A549 (cell line): ENCODE measurements around the gene NAPA. TPM values are rescaled to one million over a fixed set of nuclear protein-coding genes. Genes with fewer than 3 reads are reported as not detected.

Source experiments
- ATAC-seq, 2 experiments: fragments of 200-7000 bp in 1 of 2; fragments of >200 bp in 1 of 2; cut with Nextera tagmentation in 1 of 2; cut with Tn5 transposase in 1 of 2; 3 replicates each; pipeline versions ENCODE4 v1.8.0 to v1.9.1; 2018 to 2020; ENCODE audit warnings: mild to moderate bottlenecking in 1 of 2, moderate library complexity in 1 of 2
- CTCF ChIA-PET: fragments of 300-600 bp; sonication (Branson Sonifier 250); formaldehyde crosslinking; extraction: SDS; loops from one replicate; lab custom pipeline; 2021; ENCODE audit warnings: antibody characterized with exemption, inconsistent platforms; lab: Yijun Ruan, JAX
- POLR2A ChIA-PET: fragments of 350-600 bp; formaldehyde crosslinking; extraction: SDS; loops from one replicate; lab custom pipeline; 2021; ENCODE audit warnings: antibody characterized with exemption, inconsistent platforms; lab: Yijun Ruan, JAX
- DNase-seq, 2 experiments: peaks; one replicate each; pipeline versions ENCODE4 v3.0.0 to v3.0.0-alpha.2; 2011 to 2016; ENCODE audit warnings: low read depth in 1 of 2, low spot score in 1 of 2
- FAIRE-seq: peaks from 2 replicates; lab custom pipeline; 2011; peaks lifted over from hg19 to GRCh38; lab: Jason Lieb, UNC
- H3K27ac ChIP-seq, 2 experiments: fragments of >200 bp; sonication (Bioruptor Twin); formaldehyde crosslinking; 3 replicates each; pipeline ENCODE4 v1.5.1; 2016 to 2017
- H3K4me1 ChIP-seq: fragments of >200 bp; sonication (Bioruptor Twin); formaldehyde crosslinking; 3 replicates; pipeline ENCODE4 v1.6.1; 2016
- H3K4me2 ChIP-seq: fragments of >200 bp; sonication (Bioruptor Twin); formaldehyde crosslinking; 3 replicates; pipeline ENCODE4 v1.6.1; 2016
- H3K4me3 ChIP-seq: fragments of >200 bp; sonication (Bioruptor Twin); formaldehyde crosslinking; 3 replicates; pipeline ENCODE4 v1.5.1; 2016
- H3K9me3 ChIP-seq: fragments of >200 bp; sonication (Bioruptor Twin); formaldehyde crosslinking; 3 replicates; pipeline ENCODE4 v1.6.1; 2016
- ATOH8 ChIP-seq: fragments of 250-450 bp; sonication (Bioruptor Pico); IDR thresholded peaks from 2 replicates; pipeline ENCODE4 v1.5.0; 2020; ENCODE audit warnings: low read depth, mild to moderate bottlenecking, moderate library complexity
- CEBPB ChIP-seq, 2 experiments: fragments of >200 bp in 1 of 2; sonication (Bioruptor Twin) in 1 of 2; formaldehyde crosslinking in 1 of 2; IDR thresholded peaks; 2 replicates each; pipeline ENCODE4 v1.6.1; 2012 to 2016
- EHF ChIP-seq: fragments of 250-450 bp; sonication (Bioruptor Pico); IDR thresholded peaks from 2 replicates; pipeline ENCODE4 v1.5.0; 2020; ENCODE audit warnings: mild to moderate bottlenecking
- EHMT2 ChIP-seq: fragments of 200-600 bp; sonication (generic); IDR thresholded peaks from 2 replicates; pipeline ENCODE4 v1.6.1; 2016; ENCODE audit warnings: antibody characterized with exemption, low read depth, mild to moderate bottlenecking, moderate library complexity
- ELK1 ChIP-seq: fragments of 150-350 bp; IDR thresholded peaks from 2 replicates; pipeline ENCODE4 v1.6.1; 2014; ENCODE audit warnings: low read depth, mild to moderate bottlenecking, low read length
- EP300 ChIP-seq, 2 experiments: fragments of >200 bp; sonication (Bioruptor Twin); formaldehyde crosslinking; IDR thresholded peaks; 2 replicates in 1 of 2; 3 replicates in 1 of 2; pipeline ENCODE4 v1.6.1; 2016 to 2017
- HOXB5 ChIP-seq: fragments of 250-450 bp; sonication (Bioruptor Pico); IDR thresholded peaks from 2 replicates; pipeline ENCODE4 v1.5.0; 2020; ENCODE audit warnings: mild to moderate bottlenecking, moderate library complexity
- JUN ChIP-seq, 2 experiments: fragments of >200 bp; sonication (Bioruptor Twin); formaldehyde crosslinking; IDR thresholded peaks; 2 replicates in 1 of 2; 3 replicates in 1 of 2; pipeline ENCODE4 v1.6.1; 2016 to 2017
- JUNB ChIP-seq: fragments of >200 bp; sonication (Bioruptor Twin); formaldehyde crosslinking; IDR thresholded peaks from 2 replicates; pipeline ENCODE4 v1.6.1; 2016
- KDM1A ChIP-seq: fragments of 200-600 bp; sonication (generic); IDR thresholded peaks from 2 replicates; pipeline ENCODE4 v1.6.1; 2016; ENCODE audit warnings: low read depth, mild to moderate bottlenecking
- MAZ ChIP-seq: fragments of 150-350 bp; IDR thresholded peaks from 2 replicates; pipeline ENCODE4 v1.6.1; 2014; ENCODE audit warnings: antibody characterized with exemption, low read depth, low read length, borderline replicate concordance
- NFE2L2 ChIP-seq: fragments of 150-350 bp; conservative IDR thresholded peaks from 2 replicates; pipeline ENCODE4 v1.6.1; 2014; ENCODE audit warnings: low read length
- NR3C1 ChIP-seq: fragments of >200 bp; sonication (Bioruptor Twin); formaldehyde crosslinking; IDR thresholded peaks from 3 replicates; pipeline ENCODE4 v1.6.1; 2017
- PBX3 ChIP-seq: IDR thresholded peaks from 2 replicates; pipeline ENCODE4 v1.6.1; 2012
- RARB ChIP-seq: fragments of 250-450 bp; sonication (Bioruptor Pico); IDR thresholded peaks from 2 replicates; pipeline ENCODE4 v1.8.0; 2021; ENCODE audit warnings: mild to moderate bottlenecking, moderate library complexity
- RNF2 ChIP-seq: fragments of 200-600 bp; sonication (generic); IDR thresholded peaks from 2 replicates; pipeline ENCODE4 v1.6.1; 2016; ENCODE audit warnings: low read depth, mild to moderate bottlenecking, antibody characterized with exemption, moderate library complexity, borderline replicate concordance
- ZC3H11A ChIP-seq: fragments of 450-650 bp; IDR thresholded peaks from 2 replicates; pipeline ENCODE4 v1.6.1; 2014; ENCODE audit warnings: antibody characterized with exemption, mild to moderate bottlenecking
- ZSCAN20 ChIP-seq: fragments of 250-450 bp; sonication (Bioruptor Pico); IDR thresholded peaks from 2 replicates; pipeline ENCODE4 v1.8.0; 2022; ENCODE audit warnings: mild to moderate bottlenecking, moderate library complexity
- WGBS: methylation state at CpG from one replicate; pipeline ENCODE4 v1.1.6; 2017; ENCODE audit errors: missing lambda C conversion rate; 5-methylcytosine and 5-hydroxymethylcytosine counted together
- polyA plus RNA-seq, 4 experiments: library from polyadenylated mRNA; depleted of rRNA in 3 of 4; stranded (reverse); fragments of >200 nt; fragmentation: RNase III in 1 of 4; extraction: RNeasy Plus Mini Kit Qiagen cat#74134 plus additional on column Dnase treatment in 1 of 4; gene quantifications; 2 replicates in 3 of 4; 3 replicates in 1 of 4; pipeline ENCODE4 v1.2.3, GENCODE V29; 2011 to 2017

Gene NAPA
- polyA plus RNA-seq, 2 of the 4 experiments (the other 2 are of a cell fraction) = 69.6 to 101 TPM

- ATAC-seq (peak; percentile 45 to 51; a peak in 3 of 6 replicates), FAIRE-seq (no peak), DNase-seq (no peak)
- Histone ChIP-seq H3K4me2 (0 out of 3 replicates have a peak overlapping the region, but pooled peaks have one; percentile 14), H3K4me1 (peaks cover 7% of the 10 kb centered on the region; the same call in 1 of the 3 replicates), H3K9me3 (no peaks in the 10 kb centered on the region), H3K27ac (peak overlapping the region in 1 of 2 experiments; percentile 4; a peak in 1 of 6 replicates), H3K4me3 (no peak overlapping the region)
- CTCF ChIA-PET = interaction anchor here (0.6 to 4.9 kb wide), 10 partner anchors 8 to 176 kb away, joined by 3 to 24 read pairs (median 6); partner anchors contain the start of gene KPTN
- TF ChIP-seq RARB (CRISPR knock-in tag) (no peak), ZC3H11A (no peak), ATOH8 (CRISPR knock-in tag) (no peak), EP300 (IDR thresholded peaks at IDR 0.05) (no peak), NR3C1 (no peak), RNF2 (no peak), PBX3 (no peak), EHF (CRISPR knock-in tag) (no peak)
- 73% methylated on average over 20 of the region's 20 CpGs for WGBS
- POLR2A ChIA-PET = no interaction called here
Measured at GRCh38 chr19:47521473-47522180, 6.8 kb upstream of the NAPA start.

GRCh38 chr19:47520839-47521238 lies 6.0 kb upstream of the NAPA start:
- no peaks in the 10 kb centered on the region for H3K9me3 ChIP-seq
- POLR2A ChIA-PET = no interaction called here
- CTCF ChIA-PET = interaction anchor here (1.2 to 4.9 kb wide), 5 partner anchors 9 to 177 kb away, joined by 5 to 24 read pairs (median 6); no protein-coding TSS in a partner anchor
- peaks cover 12% of the 10 kb centered on the region; the same call in 2 of the 3 replicates for H3K4me1 ChIP-seq
- DNase-seq (no peak), ATAC-seq (peak in 1 of 2 experiments; percentile 8; a peak in 1 of 6 replicates), FAIRE-seq (no peak)
- no peak overlapping the region for H3K4me2 ChIP-seq
- no peak overlapping the region for H3K4me3 ChIP-seq
- H3K27ac ChIP-seq = no peak overlapping the region
- no peak for TF ChIP-seq ZC3H11A
- TF ChIP-seq NR3C1 = no peak
- no peak for TF ChIP-seq HOXB5
- TF ChIP-seq JUNB = no peak
- 39% methylated on average over 6 of the region's 6 CpGs for WGBS

- DNase-seq = no peak
- WGBS = 66% methylated on average over 10 of the region's 10 CpGs
- Histone ChIP-seq H3K4me2 (no peak overlapping the region), H3K4me1 (peaks cover 12% of the 10 kb centered on the region; the same call in 2 of the 3 replicates), H3K4me3 (no peak overlapping the region), H3K27ac (no peak overlapping the region), H3K9me3 (no peaks in the 10 kb centered on the region)
- POLR2A ChIA-PET = no interaction called here
- TF ChIP-seq ZSCAN20 (CRISPR knock-in tag) (no peak), JUN (IDR thresholded peaks at IDR 0.05) (no peak), NFE2L2 (no peak), ELK1 (no peak), MAZ (no peak)
- no peak for FAIRE-seq
- ATAC-seq = no peak
- CTCF ChIA-PET = interaction anchor here (1.0 to 4.9 kb wide), 5 partner anchors 10 to 178 kb away, joined by 3 to 24 read pairs (median 10); no protein-coding TSS in a partner anchor
Measured at GRCh38 chr19:47520343-47520806, 5.5 kb upstream of the NAPA start.

- POLR2A ChIA-PET = no interaction called here
- FAIRE-seq (no peak), ATAC-seq (no peak), DNase-seq (no peak)
- CTCF ChIA-PET = interaction anchor here (1.0 to 4.9 kb wide), 11 partner anchors 11 to 194 kb away, joined by 3 to 24 read pairs (median 5); partner anchors contain the start of genes DHX34, EHD2 and KPTN
- TF ChIP-seq EHF (CRISPR knock-in tag) = no peak
- no peak for TF ChIP-seq EHMT2
- TF ChIP-seq EP300 (IDR thresholded peaks at IDR 0.05) = no peak
- no peak for TF ChIP-seq CEBPB (IDR thresholded peaks at IDR 0.05)
- no peak for TF ChIP-seq KDM1A
- Histone ChIP-seq H3K4me3 (no peak overlapping the region), H3K27ac (no peak overlapping the region), H3K9me3 (no peaks in the 10 kb centered on the region), H3K4me1 (peaks cover 14% of the 10 kb centered on the region; the same call in 2 of the 3 replicates), H3K4me2 (no peak overlapping the region)
- 68% methylated on average over 9 of the region's 9 CpGs for WGBS
Measured at GRCh38 chr19:47518854-47519253, 4.0 kb upstream of the NAPA start.
